ENCODE measurements around the gene BATF3.
"Not testable (repeated sequence)": the region's sequence is repeated elsewhere in the genome, so short reads cannot be mapped to it uniquely, and the experiment has no call there.

Gene BATF3

DNA sequence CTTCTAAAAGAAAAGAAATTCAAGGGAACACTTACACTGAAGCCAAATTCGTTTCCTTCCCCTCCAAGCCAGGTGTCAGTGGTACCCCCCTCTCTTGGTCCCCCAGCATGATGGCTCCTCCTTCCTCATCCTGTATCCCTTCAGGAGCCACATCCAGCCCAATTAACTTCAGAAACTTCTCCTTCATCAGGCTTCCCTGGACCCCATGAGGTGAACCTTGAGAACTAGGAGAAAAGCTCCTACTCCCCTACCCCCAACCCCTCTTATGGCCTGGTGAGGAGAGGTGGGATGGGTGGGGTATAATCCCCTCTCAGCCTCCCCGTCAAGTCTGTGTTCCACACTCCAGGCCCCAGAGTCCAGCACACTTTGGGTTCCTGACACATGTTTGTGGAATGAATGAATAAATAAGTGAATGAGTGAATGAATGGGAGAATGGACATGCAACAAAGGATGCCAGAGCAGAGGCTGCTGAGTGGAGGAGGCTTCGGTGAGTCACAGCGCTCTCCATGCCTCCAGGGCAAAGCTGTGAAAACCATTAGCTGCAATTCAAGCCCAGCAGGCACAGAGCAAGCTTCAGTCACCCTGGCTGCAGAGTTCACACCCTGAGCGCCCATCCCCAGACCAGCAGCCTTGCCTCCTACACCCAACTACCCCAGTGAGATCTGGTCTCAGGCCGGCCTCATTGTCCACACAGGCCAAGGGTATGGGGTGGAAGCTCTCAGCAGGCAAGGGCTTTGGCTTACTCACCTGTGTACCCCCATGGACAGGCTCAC, 43.8 kb downstream of the BATF3 start:
- no peak for DNase-seq

DNA sequence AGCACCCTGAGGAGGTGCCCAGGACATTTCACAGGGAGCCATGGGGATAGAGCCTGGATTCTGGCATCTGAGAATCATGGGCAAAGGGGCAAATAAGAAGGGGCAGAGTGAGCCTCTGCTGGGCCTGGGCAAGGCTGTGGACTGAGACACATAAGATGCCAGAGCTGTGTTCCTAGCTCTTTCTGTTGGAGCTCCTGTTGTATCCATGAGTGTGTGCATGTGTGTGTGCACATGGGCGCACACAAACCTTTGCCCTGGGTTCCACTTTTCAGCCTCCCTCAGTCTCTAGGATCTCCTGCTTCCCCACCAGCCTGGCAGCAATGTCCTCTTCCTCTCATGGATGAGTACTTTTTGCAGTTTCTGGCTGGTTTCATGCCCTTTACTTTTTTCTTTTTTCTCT, 47.0 kb downstream of the BATF3 start:
- no peak for DNase-seq

DNA sequence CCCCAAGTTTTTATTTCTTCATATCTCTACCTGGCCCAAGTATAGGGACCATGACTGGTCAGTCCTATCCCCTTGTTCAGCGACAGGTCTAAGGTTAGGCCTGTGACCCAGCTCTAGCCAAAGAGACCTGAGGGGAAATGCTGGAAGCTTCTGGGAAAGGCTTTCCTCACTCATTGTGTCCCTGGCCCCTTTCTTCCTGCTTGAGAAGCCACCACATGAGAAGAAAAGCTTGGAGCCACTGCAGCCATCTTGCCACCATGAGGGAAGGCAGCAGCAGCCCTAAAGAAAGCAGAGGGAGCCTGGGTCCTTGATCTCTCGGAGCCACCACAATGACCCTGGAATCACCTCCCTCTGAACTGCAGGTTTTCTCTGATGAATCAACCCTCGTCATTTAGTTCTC, 47.7 kb downstream of the BATF3 start:
- DNase-seq, result no peak

DNA sequence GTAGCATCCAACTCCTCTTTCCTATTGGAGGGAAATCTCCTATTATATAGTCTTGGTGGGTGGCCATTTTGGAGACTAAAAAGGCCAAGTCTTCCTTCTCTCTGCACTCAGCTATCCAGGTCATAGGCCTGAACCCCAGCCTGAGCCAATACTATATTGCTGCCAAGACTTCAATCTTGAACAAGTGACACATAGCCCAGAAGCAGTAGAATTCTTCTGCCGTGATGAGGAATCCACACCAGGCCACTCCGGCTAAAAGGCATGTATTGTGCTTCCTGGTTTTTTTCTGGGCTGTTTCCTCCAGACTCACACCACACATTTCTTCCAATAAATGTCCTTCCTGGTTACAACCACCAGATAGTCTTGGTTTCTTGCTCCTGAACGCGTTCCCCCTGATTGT, 48.1 kb downstream of the BATF3 start:
- no peak for DNase-seq

DNA sequence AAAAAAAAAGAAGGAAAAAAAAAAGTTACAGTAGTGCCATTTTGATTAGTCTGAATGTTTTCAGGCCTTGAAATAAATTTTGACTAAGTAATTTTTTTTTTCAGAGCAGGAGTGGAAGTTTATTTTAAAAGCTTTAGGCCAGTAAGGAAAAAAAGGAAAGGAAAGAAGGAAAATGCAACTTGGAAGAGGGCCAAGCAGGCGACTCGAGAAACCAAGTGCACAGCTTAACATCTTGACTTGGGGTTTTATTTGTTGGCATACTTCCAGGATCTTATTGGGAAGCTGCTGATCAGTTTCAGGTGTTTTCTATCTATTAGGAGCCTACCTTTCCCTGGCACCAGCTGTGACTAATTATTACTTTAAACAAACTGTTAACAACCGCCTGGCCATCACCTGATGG, 49.4 kb downstream of the BATF3 start:
- no peak for DNase-seq

DNA sequence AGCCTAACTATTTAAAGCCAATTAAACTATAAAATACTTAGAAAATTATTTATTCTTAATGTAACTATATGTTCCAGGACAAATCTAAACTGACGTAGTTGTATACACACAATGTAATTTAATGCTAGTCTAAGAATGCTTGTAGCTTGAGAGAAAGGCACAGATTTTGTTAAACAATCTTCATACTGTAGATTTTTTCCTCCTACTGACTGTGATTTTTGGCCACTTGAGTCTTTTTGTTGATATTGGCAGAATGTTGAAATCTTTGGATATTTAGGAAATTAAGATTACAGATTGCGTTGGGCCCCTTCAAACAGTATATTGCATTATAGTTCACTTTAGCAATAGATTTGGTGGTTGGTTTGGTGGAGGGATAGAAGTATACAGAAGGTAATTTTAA, 50.6 kb downstream of the BATF3 start:
- no peak for DNase-seq

DNA sequence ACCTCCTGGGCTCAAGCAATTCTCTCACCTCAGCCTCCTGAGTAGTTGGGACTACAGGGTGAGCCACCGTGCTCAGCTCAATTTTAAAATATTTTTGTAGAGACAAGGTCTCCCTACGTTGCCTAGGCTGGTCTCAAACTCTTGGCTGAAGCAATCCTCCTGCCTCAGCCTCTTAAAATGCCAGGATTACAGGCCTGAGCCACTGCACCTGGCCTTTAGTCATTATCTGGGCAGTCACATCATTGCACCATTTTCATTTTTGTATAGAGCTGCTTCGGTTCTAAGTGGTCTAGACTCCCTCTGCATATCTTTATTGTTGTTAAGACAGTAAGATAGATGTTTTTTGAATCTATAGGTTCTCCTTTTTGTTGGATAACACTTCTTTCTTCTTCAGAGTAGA, 51.2 kb downstream of the BATF3 start:
- no peak for DNase-seq

DNA sequence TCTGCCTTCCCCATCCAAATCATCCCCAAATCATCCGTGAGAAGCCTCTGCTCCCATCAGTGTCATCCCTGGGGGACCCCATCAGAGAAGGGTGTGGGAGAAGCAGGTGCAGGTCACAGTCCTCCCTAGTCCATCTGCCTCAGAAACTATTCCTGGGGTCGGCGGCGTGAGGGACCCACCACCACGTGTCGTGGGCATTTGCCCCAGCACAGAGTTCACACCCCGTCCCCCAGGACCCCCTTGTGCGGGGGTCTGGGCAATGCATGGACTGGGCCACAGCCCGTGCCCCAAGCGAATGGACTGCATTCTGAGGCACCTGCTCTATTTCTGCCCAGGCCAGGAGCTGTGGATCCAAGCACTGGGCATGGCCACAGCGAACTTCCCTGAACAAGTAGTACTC, 52.6 kb downstream of the BATF3 start:
- DNase-seq, result no peak

DNA sequence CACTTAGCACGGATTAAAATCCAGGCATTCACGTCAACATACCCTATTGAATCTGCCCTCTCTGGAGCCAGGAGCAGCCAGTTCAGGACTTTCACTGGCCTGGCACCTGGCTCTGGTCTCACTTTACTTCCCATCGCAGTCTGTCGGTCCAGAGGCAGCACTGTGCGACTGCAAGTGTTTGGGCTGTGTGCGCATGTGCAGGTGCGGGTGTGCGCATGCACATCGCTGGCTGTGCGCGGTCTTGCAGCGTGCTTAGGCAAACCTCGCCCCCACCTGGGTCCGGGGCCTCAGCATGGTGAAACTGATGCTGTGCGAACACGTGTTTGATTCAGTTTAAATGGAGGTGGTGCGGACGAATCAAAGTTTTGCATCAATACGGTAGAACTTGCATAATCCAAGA, 53.1 kb downstream of the BATF3 start:
- DNase-seq, result no peak

DNA sequence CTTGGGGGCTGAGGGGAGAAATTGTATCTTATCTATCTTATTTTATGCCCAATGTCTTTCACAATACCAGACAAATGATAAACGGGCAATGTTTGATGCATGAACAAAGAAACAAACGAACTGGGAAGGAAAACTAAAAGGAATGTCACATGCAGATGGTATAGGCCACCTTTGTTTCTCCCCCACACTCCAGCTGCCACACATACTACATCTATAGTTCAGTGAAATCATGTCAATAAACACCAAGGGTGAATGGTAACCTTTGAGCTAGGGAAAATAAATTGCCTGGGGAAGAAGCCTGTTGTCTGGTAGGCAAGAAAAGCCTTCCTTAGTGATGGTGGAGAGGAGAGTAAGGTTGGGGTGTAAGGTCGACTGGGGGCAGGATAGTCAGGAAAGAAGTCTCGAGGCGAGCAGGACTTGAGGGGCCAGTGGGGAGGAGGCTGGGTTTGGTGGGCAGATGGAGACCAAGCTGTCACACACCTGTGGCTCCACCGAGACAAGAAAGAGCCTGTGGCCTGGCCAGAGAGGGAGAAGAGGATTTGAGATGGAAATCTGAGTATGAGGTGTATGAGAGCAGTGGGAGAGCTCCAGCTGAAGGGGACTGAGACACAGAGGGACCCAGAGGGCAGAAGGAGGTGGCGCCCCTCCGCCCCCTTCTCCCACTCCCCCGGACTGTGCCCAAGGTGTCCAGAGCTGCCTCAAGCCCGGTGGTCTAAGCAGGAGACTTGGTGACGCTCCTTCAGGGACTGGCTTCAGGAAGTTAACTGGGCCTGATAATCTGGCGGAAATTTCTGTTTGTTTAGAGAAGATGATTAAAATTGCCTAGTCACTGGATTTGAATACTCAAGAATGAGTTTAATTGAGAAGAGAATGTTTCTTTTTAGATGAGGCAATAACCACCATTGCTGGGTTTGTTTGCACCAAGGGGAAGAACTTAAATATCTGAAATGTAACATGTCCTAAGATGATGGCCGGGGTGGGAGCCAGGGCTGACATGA, 53.8 kb downstream of the BATF3 start:
- no peak for DNase-seq

DNA sequence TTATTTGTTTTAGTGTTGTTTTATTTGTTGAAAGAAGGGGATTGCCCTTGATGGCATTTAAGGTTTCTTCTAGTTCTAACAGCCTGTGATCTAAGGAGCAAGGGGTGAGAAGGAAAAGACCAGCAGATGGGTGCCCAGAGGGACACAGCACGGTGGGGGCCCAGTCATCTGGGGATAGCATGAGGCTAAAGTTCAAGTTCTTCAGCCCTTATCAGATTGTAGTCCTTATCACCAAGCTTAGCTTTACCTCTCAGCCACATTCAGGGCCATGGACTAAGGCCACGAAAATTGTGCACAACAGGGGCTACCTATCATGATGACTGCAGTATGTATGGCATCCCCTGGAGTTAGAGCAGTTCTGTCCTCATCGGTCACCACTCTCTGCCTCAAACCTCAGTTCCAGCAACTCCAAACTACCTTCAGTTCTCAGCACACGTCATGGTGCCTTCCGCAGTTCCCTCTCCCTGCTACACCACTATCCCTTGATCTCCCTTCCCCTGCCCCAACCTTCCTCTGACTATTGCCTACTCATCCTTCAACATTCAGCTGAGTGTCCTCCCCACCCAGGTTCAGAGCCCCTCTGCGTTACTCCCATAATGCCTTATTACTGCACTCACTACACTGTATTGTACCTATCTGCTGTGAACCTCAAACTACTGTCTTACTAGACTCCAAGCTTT, 54.6 kb downstream of the BATF3 start:
- no peak for DNase-seq

DNA sequence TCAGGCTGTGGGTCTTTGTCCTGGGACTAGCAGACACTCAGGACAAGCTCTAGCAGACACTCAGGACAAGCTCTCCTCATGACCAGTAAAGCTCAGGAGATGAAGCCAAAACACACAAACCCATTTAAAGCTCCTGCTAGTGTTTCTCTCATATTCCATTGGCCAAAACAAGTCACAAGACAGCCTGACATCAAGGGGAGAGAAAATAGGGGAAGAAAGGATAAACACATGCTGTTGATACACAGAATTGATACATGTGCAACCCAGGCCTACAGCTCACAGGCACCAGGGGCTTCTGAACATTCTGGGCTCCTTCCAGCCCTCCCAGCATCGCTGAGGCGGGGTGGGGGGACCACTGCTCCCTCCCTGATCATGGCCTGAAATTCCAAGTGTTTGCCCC, 55.8 kb downstream of the BATF3 start:
- DNase-seq, result no peak

DNA sequence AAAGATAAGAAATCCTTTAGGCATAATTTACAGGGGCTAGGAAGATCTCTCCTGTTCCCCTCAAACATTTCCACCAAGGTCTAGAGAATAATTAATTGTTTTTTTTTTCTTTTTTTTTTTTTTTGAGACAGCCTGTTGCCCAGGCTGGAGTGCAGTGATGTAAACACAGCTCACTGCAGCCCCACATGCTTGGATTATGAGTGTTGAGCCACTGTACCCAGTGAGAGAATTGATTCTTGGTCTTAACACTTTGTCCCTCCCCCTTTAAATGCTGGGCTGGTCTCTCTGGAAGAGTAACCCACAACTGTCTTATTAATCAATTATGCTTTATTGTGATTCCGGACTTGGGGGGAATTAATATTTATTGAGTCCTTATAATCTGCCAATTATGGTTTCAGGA, 57.7 kb downstream of the BATF3 start:
- no peak for DNase-seq

DNA sequence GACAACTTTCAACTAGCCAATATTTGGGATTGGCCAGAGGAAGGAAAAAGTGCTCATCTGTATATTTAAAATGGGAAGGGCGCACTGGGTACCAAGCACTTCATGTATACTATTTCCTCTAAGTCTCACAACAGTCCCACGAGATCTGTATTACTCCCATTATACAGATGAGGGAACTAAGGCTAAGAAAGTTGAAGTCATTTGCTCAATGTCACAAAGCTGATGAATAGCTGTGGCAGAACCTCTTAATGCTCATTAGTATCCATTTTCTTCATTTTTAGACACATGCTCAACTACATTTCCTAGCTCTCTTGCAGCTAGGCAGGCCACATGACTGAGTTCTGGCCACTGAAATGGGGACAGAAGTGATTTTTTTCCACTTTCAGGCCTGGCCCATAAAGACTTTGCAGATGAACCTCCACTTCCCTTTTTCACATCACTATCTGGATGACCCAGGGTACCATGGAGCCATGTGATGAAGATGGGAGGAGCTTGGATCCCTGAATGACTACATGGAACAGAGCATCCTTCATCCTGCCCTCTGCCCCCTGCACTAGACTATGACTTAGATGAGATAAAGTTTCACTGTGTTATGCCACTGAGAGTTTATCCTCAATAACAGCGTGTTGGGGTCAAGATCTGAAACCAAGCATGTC, 59.3 kb downstream of the BATF3 start:
- peak; percentile 8 for DNase-seq

DNA sequence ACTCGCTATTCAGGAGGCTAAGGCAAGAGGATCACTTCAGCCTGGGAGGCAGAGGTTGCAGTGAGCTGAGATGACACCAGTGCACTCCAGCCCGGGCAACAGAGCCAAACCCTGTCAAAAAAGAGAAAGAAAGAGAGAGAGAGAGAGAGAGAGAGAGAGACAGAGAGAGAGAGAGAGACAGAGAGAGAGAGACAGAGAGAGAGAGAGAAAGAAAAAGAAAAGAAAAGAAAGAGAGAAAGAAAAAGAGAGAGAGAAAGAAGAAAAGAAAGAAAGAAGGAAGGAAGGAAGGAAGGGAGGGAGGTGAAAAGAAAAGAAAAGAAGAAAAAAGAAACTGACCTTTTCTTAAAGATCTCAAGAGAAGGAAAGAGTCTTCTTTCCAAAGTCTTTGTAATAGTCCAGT, 60.1 kb downstream of the BATF3 start:
- DNase-seq, result not testable (repeated sequence)

DNA sequence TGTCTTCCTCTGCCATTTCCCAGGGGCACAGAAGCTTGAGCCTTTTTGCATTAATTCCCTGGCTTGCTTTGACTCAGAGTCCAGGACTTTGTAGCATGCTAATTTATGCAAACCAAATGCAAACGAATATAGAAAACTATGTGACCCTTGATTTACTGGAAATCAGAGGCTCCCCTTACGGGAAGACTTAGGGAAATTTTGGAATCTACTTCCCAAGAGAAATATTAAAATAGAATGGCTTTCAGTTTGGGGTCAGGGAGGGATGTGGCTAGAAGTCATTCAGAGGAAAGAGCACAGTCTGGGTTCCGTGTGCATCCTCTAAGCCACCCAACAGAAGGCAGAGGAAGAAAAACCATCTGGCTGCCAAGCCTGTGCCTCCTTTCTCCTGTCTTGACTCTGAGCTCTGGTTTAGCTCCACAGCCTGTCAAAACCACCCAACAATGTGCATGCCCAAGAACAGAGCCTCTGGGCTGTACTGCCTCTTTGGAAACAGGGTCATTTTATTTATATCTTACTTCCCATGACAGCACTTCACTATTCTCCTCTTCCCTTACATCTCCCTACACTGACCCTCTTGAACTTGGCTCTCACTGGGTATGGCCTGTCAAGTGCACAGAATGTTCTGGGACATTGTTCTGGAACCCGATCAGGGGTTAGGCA, 61.0 kb downstream of the BATF3 start:
- DNase-seq, result no peak

DNA sequence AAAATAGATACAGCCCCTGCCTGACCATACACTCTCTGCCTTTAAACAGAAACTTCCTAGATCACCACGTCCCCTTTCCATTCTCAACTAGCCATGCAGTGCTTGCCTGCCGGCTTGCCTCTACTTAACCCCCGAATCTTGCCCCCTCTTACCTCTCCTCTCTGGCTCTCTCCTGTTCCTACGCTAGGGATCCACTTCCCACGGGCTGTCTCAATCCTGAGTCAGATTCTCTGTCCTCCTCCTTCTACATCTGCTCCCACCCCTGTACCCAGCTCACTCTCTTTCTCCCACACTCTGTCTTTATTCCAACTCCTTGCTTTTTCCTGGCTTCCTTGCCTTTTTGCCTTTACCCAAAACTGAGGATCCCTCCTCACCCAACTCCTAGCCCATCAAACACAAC, 61.7 kb downstream of the BATF3 start:
- DNase-seq, result no peak

All from SIG-M5 (cell line).